Measurements from ENCODE around the gene KCND2. TPM values are rescaled to one million over a fixed set of nuclear protein-coding genes. Genes with fewer than 3 reads are reported as not detected.

The KCND2 gene
- total RNA-seq, 2 experiments from 2014 or later: not detected

DNA sequence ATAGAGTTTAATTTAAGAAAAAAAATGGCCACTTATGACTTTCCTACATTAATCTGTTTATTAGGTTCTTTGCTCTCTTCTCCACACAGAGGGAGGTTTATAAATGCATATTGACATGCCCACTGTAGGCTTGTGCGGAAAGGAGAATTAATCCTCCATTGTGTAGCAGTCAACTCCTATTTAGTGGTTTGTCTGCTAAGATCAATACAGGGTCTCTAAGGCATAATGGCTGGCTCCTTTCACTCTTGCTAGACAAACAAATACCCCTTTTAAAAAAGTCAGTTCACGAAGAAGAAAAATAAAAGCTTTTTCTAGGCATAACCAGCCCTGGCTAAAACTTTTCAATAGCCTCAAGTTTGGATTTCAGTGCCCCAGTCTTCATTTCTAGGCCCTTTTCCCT, 443.3 kb downstream of the KCND2 start:
- TF ChIP-seq, protein P1, sequence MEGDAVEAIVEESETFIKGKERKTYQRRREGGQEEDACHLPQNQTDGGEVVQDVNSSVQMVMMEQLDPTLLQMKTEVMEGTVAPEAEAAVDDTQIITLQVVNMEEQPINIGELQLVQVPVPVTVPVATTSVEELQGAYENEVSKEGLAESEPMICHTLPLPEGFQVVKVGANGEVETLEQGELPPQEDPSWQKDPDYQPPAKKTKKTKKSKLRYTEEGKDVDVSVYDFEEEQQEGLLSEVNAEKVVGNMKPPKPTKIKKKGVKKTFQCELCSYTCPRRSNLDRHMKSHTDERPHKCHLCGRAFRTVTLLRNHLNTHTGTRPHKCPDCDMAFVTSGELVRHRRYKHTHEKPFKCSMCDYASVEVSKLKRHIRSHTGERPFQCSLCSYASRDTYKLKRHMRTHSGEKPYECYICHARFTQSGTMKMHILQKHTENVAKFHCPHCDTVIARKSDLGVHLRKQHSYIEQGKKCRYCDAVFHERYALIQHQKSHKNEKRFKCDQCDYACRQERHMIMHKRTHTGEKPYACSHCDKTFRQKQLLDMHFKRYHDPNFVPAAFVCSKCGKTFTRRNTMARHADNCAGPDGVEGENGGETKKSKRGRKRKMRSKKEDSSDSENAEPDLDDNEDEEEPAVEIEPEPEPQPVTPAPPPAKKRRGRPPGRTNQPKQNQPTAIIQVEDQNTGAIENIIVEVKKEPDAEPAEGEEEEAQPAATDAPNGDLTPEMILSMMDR (conservative IDR thresholded peaks at IDR 0.05; ENCODE audit: low read length): no peak
- intact Hi-C loops (cut with micrococcal nuclease; ENCODE audit: unreplicated experiment): no loop called here
- no peak for DNase-seq (ENCODE audit: low spot score)

GRCh38 chr7:120717166-120717565, 444.2 kb downstream of the KCND2 start:
- Histone ChIP-seq H3K9me2 (ENCODE audit: insufficient read depth, low read length) (no peaks in the 10 kb centered on the region), H3K4me2 (ENCODE audit: low read length) (no peak overlapping the region), H3K4me1 (ENCODE audit: insufficient read depth, low read length, poor library complexity, severe bottlenecking) (no peaks in the 10 kb centered on the region), H2AFZ (ENCODE audit: low read length) (no peak overlapping the region), H3K4me3 (ENCODE audit: low read depth, low read length, poor library complexity, severe bottlenecking) (no peak overlapping the region), H3K36me3 (ENCODE audit: insufficient read depth, low read length) (no peaks in the 10 kb centered on the region), H3K27ac (ENCODE audit: low read depth, low read length, poor library complexity, severe bottlenecking) (no peak overlapping the region), H3K79me2 (ENCODE audit: insufficient read depth, low read depth, low read length) (no peaks in the 10 kb centered on the region), H3K9me3 (ENCODE audit: low read length) (no peaks in the 10 kb centered on the region), H4K20me1 (ENCODE audit: insufficient read depth, low read length) (no peaks in the 10 kb centered on the region)
- DNase-seq (ENCODE audit: low spot score): no peak
- TF ChIP-seq EZH2phosphoT487 (IDR thresholded peaks at IDR 0.05; ENCODE audit: borderline replicate concordance, low read depth, low read length): no peak
- TF ChIP-seq, protein P1 (conservative IDR thresholded peaks at IDR 0.05; ENCODE audit: low read length): no peak
- intact Hi-C loops (cut with micrococcal nuclease; ENCODE audit: unreplicated experiment): no loop called here
- ChIA-PET POLR2A (no interaction called here), CTCF (ENCODE audit: unreplicated experiment) (no interaction called here)
- no TSS peak for BruUV-seq (replicated peaks)

More for the DNA sequence above, 443.3 kb downstream of the KCND2 start:
- Histone ChIP-seq H4K20me1 (ENCODE audit: insufficient read depth, low read length) (no peaks in the 10 kb centered on the region), H3K27ac (ENCODE audit: low read depth, low read length, poor library complexity, severe bottlenecking) (no peak overlapping the region), H3K9me2 (ENCODE audit: insufficient read depth, low read length) (no peaks in the 10 kb centered on the region), H3K4me3 (ENCODE audit: low read depth, low read length, poor library complexity, severe bottlenecking) (no peak overlapping the region), H2AFZ (ENCODE audit: low read length) (no peak overlapping the region), H3K9me3 (ENCODE audit: low read length) (no peaks in the 10 kb centered on the region), H3K4me2 (ENCODE audit: low read length) (no peak overlapping the region), H3K4me1 (ENCODE audit: insufficient read depth, low read length, poor library complexity, severe bottlenecking) (no peaks in the 10 kb centered on the region), H3K79me2 (ENCODE audit: insufficient read depth, low read depth, low read length) (no peaks in the 10 kb centered on the region), H3K36me3 (ENCODE audit: insufficient read depth, low read length) (no peaks in the 10 kb centered on the region)
- BruUV-seq (replicated peaks): no TSS peak
- ChIA-PET CTCF (ENCODE audit: unreplicated experiment) (no interaction called here), POLR2A (no interaction called here)

GRCh38 chr7:120718361-120718760, 445.4 kb downstream of the KCND2 start:
- DNase-seq (ENCODE audit: low spot score): no peak
- Histone ChIP-seq H3K4me2 (ENCODE audit: low read length) (no peak overlapping the region), H4K20me1 (ENCODE audit: insufficient read depth, low read length) (no peaks in the 10 kb centered on the region), H3K27ac (ENCODE audit: low read depth, low read length, poor library complexity, severe bottlenecking) (no peak overlapping the region), H3K9me2 (ENCODE audit: insufficient read depth, low read length) (no peaks in the 10 kb centered on the region), H3K9me3 (ENCODE audit: low read length) (no peaks in the 10 kb centered on the region), H3K36me3 (ENCODE audit: insufficient read depth, low read length) (no peaks in the 10 kb centered on the region), H3K4me3 (ENCODE audit: low read depth, low read length, poor library complexity, severe bottlenecking) (no peak overlapping the region), H3K79me2 (ENCODE audit: insufficient read depth, low read depth, low read length) (no peaks in the 10 kb centered on the region), H2AFZ (ENCODE audit: low read length) (no peak overlapping the region), H3K4me1 (ENCODE audit: insufficient read depth, low read length, poor library complexity, severe bottlenecking) (no peaks in the 10 kb centered on the region)
- no peak for TF ChIP-seq EZH2phosphoT487 (IDR thresholded peaks at IDR 0.05; ENCODE audit: borderline replicate concordance, low read depth, low read length)
- TF ChIP-seq, protein P1 (conservative IDR thresholded peaks at IDR 0.05; ENCODE audit: low read length): no peak
- intact Hi-C loops (cut with micrococcal nuclease; ENCODE audit: unreplicated experiment): no loop called here
- no TSS peak for BruUV-seq (replicated peaks)
- ChIA-PET POLR2A (interaction anchor here (1.7 kb wide), 1 partner anchor 11 kb away, joined by 6 read pairs; no protein-coding TSS in a partner anchor), CTCF (ENCODE audit: unreplicated experiment) (no interaction called here)
